PC-3 (cell line): ENCODE data around the gene CRTC1.

Source experiments
- EZH2phosphoT487 ChIP-seq: fragments of 300-600 bp; sonication (generic); IDR thresholded peaks from 2 replicates; pipeline ENCODE4 v1.6.1; 2018; ENCODE audit warnings: mild to moderate bottlenecking, antibody characterized with exemption, low read length, borderline replicate concordance
- TF ChIP-seq, protein P1 (sequence below): fragments of 300-600 bp; sonication (generic); conservative IDR thresholded peaks from 2 replicates; pipeline ENCODE4 v1.5.1; 2017; ENCODE audit warnings: antibody characterized with exemption, low read depth, mild to moderate bottlenecking, low read length

DNA sequence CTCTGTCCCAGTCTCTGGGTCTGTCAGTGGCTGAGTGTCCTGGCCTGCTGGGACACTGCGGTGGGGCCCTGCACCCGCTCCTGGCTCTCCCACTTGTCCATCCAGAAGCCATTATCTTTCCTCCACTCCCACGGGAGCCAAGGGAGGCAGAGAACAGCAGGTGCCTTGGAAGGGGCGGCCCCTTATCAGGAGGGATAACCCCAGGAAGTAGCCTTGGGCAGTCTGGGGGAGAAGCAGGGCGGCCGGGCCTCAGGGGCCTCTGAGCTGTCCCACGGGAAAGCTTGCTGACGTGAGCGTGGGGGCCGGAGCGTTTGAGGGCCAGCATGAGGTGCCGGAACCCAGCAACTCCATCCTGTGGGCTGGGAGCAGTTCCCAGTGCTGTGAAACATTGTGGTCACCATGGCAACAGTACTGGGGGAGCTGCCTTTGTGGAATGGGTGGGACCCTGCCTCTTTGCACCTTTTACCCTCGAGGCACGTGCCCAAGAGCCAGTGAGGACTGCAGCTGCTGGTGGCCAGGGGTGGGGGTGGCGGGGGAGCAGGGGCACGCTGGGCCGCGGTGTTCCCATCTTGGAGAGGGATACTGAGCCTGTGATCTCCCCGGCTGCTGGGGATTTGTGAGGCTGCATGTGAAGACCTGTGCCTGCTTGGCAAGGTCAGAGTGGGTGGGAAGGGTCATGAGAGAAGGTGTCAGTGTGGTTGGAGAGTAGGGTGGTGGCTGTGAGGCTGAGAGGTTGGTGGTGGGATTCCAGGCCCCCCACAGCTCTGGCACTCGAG lies 25.7 kb upstream of the CRTC1 start:
- TF ChIP-seq, protein P1, sequence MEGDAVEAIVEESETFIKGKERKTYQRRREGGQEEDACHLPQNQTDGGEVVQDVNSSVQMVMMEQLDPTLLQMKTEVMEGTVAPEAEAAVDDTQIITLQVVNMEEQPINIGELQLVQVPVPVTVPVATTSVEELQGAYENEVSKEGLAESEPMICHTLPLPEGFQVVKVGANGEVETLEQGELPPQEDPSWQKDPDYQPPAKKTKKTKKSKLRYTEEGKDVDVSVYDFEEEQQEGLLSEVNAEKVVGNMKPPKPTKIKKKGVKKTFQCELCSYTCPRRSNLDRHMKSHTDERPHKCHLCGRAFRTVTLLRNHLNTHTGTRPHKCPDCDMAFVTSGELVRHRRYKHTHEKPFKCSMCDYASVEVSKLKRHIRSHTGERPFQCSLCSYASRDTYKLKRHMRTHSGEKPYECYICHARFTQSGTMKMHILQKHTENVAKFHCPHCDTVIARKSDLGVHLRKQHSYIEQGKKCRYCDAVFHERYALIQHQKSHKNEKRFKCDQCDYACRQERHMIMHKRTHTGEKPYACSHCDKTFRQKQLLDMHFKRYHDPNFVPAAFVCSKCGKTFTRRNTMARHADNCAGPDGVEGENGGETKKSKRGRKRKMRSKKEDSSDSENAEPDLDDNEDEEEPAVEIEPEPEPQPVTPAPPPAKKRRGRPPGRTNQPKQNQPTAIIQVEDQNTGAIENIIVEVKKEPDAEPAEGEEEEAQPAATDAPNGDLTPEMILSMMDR = no peak
- TF ChIP-seq EZH2phosphoT487 = no peak
